WTC11 (cell line): ENCODE measurements around the gene CNN2.

Source experiments
- ATF3 ChIP-seq: sonication (generic); formaldehyde crosslinking; conservative IDR thresholded peaks from 2 replicates; pipeline ENCODE4 v1.8.1; 2022; ENCODE audit warnings: mild to moderate bottlenecking, missing genetic modification reagents
- ATF6 ChIP-seq: sonication (generic); formaldehyde crosslinking; IDR thresholded peaks from 2 replicates; pipeline ENCODE4 v1.8.1; 2023; ENCODE audit warnings: mild to moderate bottlenecking, missing genetic modification reagents
- CTCF ChIP-seq: fragments of 200-600 bp; IDR thresholded peaks from 2 replicates; pipeline ENCODE4 v1.8.0; 2022; ENCODE audit warnings: antibody characterized with exemption
- FOXK1 ChIP-seq: sonication (generic); formaldehyde crosslinking; IDR thresholded peaks from 2 replicates; pipeline ENCODE4 v1.8.0; 2022; ENCODE audit warnings: mild to moderate bottlenecking, moderate library complexity, missing genetic modification reagents
- MAX ChIP-seq: sonication (generic); formaldehyde crosslinking; IDR thresholded peaks from 2 replicates; pipeline ENCODE4 v1.8.0; 2022; ENCODE audit warnings: mild to moderate bottlenecking, missing genetic modification reagents
- NR2C2 ChIP-seq: sonication (generic); formaldehyde crosslinking; IDR thresholded peaks from 2 replicates; pipeline ENCODE4 v1.8.0; 2022; ENCODE audit warnings: mild to moderate bottlenecking, missing genetic modification reagents
- TP53 ChIP-seq: sonication (generic); formaldehyde crosslinking; IDR thresholded peaks from 2 replicates; pipeline ENCODE4 v1.8.1; 2023; ENCODE audit warnings: mild to moderate bottlenecking, missing genetic modification reagents

- TF ChIP-seq ATF6 (CRISPR knock-in tag) (no peak), ATF3 (CRISPR knock-in tag) (no peak), CTCF (no peak), FOXK1 (CRISPR knock-in tag) (no peak), TP53 (CRISPR knock-in tag) (no peak), MAX (CRISPR knock-in tag) (no peak), NR2C2 (CRISPR knock-in tag) (no peak)
Observed at GRCh38 chr19:1042689-1043511, 16.5 kb downstream of the CNN2 start.
